SK-N-MC (cell line): ENCODE measurements around the gene GOLPH3.

Experiments
- DNase-seq: peaks from one replicate; pipeline ENCODE4 v3.0.0-alpha.2; 2011; ENCODE audit warnings: low read depth, low spot score
- H3K27ac ChIP-seq: fragments of 200-600 bp; sonication (generic); 2 replicates; pipeline ENCODE4 v1.5.1; 2016; ENCODE audit warnings: mixed run types
- H3K36me3 ChIP-seq: fragments of 200-600 bp; sonication (generic); 2 replicates; pipeline ENCODE4 v1.6.1; 2017; ENCODE audit warnings: antibody characterized with exemption, low read length, mixed read lengths; ENCODE audit not compliant: insufficient read depth
- H3K4me3 ChIP-seq: fragments of 200-600 bp; sonication (generic); 2 replicates; pipeline ENCODE4 v1.5.1; 2016
- H3K9ac ChIP-seq: fragments of 200-600 bp; sonication (generic); 2 replicates; pipeline ENCODE4 v1.8.0; 2017; ENCODE audit warnings: mixed run types, mixed read lengths; ENCODE audit not compliant: insufficient read length
- H3K9me3 ChIP-seq: fragments of 200-600 bp; sonication (generic); 2 replicates; pipeline ENCODE4 v1.6.1; 2017; ENCODE audit warnings: low read depth, mild to moderate bottlenecking, antibody characterized with exemption, low read length, moderate library complexity, mixed read lengths
- EZH2 ChIP-seq: fragments of 200-600 bp; sonication (generic); IDR thresholded peaks from one replicate; pipeline ENCODE4 v1.6.1; 2017; ENCODE audit warnings: antibody characterized with exemption
- FOXP2 ChIP-seq: optimal IDR thresholded peaks from 2 replicates; pipeline ENCODE3; 2011; ENCODE audit warnings: mild to moderate bottlenecking, moderate library complexity; ENCODE audit not compliant: insufficient read depth; ENCODE audit errors: extremely low read length, control extremely low read depth
- POLR2AphosphoS5 ChIP-seq: IDR thresholded peaks from 2 replicates; pipeline ENCODE4 v1.6.1; 2012; ENCODE audit warnings: mild to moderate bottlenecking, low read depth, low read length, borderline replicate concordance

The GOLPH3 gene

DNA sequence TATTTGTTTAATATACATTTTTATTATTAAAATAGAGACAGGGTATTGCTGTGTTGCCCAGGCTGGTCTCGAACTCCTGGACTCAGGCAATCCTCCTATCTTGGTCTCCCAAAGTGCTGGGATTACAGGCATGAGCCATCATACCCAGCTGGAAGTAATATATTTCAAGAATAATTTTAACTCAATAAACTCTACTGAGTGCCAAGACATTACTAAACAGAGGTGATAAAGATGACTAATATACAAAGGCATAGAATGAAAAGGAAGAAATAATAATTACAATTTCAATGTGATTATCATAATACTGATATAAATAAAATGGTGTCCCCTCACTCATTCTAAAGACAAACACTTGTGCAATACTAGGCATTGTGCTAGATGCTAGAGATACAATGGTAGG lies 13.9 kb downstream of the GOLPH3 start:
- Histone ChIP-seq H3K4me3 (no peak overlapping the region), H3K9me3 (no peaks in the 10 kb centered on the region), H3K27ac (no peak overlapping the region), H3K36me3 (peaks cover 15% of the 10 kb centered on the region), H3K9ac (no peak overlapping the region)
- DNase-seq: no peak
- TF ChIP-seq EZH2: no peak
- no peak for TF ChIP-seq POLR2AphosphoS5
- TF ChIP-seq FOXP2: no peak

DNA sequence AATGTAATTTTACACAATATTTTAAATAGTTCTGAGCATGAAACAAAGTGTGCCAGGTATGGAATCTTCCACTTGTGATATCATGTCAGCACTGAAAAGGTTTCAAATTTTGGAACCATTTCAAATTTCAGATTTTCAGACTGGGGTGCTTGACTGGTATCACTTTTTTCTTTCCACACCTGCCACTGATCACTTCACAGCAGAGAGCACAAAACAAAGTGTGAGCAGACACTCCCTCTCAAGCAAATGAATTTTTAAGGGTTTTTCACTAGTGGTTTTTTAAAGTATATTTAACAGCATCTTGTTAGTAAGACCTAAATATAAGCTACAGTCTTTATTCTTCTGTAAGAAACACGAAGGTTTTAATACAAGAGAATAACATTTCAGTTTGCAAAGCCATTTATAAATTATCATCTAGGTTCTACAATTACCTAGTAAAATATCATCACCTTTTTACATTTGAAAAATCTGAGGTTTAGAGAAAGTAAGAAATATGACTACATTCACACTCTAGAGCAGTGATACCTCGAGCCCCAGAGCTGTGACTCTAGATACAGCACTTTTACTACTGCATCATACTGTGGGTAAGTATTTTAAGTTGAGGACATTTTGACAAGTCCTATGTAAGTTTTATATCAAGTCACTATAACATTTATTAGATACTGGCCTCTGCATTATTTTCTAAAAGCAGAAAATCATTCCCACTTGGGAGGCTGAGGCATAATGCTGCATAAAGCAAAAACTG lies 14.6 kb downstream of the GOLPH3 start:
- TF ChIP-seq EZH2 (no peak), FOXP2 (no peak), POLR2AphosphoS5 (no peak)
- DNase-seq: no peak
- Histone ChIP-seq H3K27ac (no peak overlapping the region), H3K4me3 (no peak overlapping the region), H3K9ac (no peak overlapping the region), H3K36me3 (peaks cover 11% of the 10 kb centered on the region), H3K9me3 (no peaks in the 10 kb centered on the region)

GRCh38 chr5:32158679-32158975 lies 15.5 kb downstream of the GOLPH3 start:
- Histone ChIP-seq H3K9ac (no peak overlapping the region), H3K4me3 (no peak overlapping the region), H3K9me3 (no peaks in the 10 kb centered on the region), H3K27ac (no peak overlapping the region), H3K36me3 (peaks cover 11% of the 10 kb centered on the region)
- no peak for DNase-seq
- TF ChIP-seq POLR2AphosphoS5: no peak
- TF ChIP-seq EZH2: no peak
- TF ChIP-seq FOXP2: no peak

GRCh38 chr5:32157078-32157477 lies 17.0 kb downstream of the GOLPH3 start:
- TF ChIP-seq POLR2AphosphoS5: no peak
- TF ChIP-seq FOXP2: no peak
- TF ChIP-seq EZH2: no peak
- Histone ChIP-seq H3K9me3 (no peaks in the 10 kb centered on the region), H3K9ac (no peak overlapping the region), H3K27ac (no peak overlapping the region), H3K4me3 (no peak overlapping the region), H3K36me3 (peaks cover 8% of the 10 kb centered on the region)
- DNase-seq: no peak

GRCh38 chr5:32156635-32157034 lies 17.5 kb downstream of the GOLPH3 start:
- H3K4me3 ChIP-seq: no peak overlapping the region

DNA sequence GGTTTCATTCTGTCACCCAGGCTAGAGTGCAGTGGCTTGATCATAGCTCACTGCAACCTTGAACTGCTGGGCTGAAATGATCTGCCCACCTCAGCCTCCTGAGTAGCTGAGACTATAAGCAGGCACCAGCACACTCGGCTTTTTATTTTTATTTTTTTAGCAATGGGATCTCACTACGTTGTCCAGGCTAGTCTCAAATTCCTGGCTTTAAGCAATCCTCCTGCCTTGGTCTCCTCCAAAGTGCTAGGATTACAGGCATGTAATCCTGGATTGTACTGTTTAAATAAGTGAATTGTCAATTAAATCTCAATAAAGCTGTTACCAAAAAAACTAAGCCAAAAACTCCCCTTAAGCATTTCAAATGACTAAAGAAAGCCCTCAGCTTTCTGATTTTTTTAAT lies 18.9 kb downstream of the GOLPH3 start:
- Histone ChIP-seq H3K4me3 (no peak overlapping the region), H3K36me3 (peaks cover 5% of the 10 kb centered on the region; the same call in 1 of the 2 replicates), H3K27ac (no peak overlapping the region), H3K9me3 (no peaks in the 10 kb centered on the region), H3K9ac (no peak overlapping the region)
- TF ChIP-seq POLR2AphosphoS5: no peak
- no peak for TF ChIP-seq EZH2
- TF ChIP-seq FOXP2: no peak
- no peak for DNase-seq

More at GRCh38 chr5:32156635-32157034, 17.5 kb downstream of the GOLPH3 start:
- no peaks in the 10 kb centered on the region for H3K9me3 ChIP-seq
- no peak overlapping the region for H3K27ac ChIP-seq
- no peak overlapping the region for H3K9ac ChIP-seq
- DNase-seq: no peak
- TF ChIP-seq EZH2 (no peak), POLR2AphosphoS5 (no peak), FOXP2 (no peak)
- peaks cover 8% of the 10 kb centered on the region for H3K36me3 ChIP-seq

- DNase-seq: no peak
- TF ChIP-seq POLR2AphosphoS5 (no peak), FOXP2 (no peak), EZH2 (no peak)
- Histone ChIP-seq H3K36me3 (peaks cover 7% of the 10 kb centered on the region; the same call in 1 of the 2 replicates), H3K9ac (no peak overlapping the region), H3K27ac (peak overlapping the region; percentile 75), H3K9me3 (no peaks in the 10 kb centered on the region), H3K4me3 (no peak overlapping the region; the same call in 1 of the 2 replicates)
These were observed 20.4 kb downstream of the GOLPH3 start for GRCh38 chr5:32153723-32154122.

GRCh38 chr5:32151198-32151597 lies 22.9 kb downstream of the GOLPH3 start:
- H3K27ac ChIP-seq: peak overlapping the region; percentile 60; the same call in 1 of the 2 replicates

DNA sequence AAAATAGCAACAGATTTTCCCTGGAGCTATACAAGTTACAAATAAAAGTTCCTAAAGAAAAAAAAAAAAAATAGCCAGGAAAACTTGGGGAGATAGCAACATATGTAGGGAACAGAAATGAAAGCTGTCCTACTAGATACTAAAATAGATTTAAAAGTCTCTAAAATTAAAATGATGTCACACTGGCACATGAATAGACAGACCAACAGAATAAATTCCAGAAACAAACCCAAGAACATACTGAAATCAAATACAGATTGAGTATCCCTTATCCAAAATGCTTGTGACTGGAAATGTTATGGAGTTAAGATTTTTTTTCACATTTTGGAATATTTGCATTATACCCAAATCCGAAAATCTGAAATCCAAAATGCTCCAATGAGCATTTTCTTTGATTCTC lies 23.8 kb downstream of the GOLPH3 start:
- H3K9ac ChIP-seq: no peak overlapping the region
- peak overlapping the region; percentile 60; the same call in 1 of the 2 replicates for H3K27ac ChIP-seq
- DNase-seq: no peak
- H3K9me3 ChIP-seq: no peaks in the 10 kb centered on the region
- no peak overlapping the region for H3K4me3 ChIP-seq
- peaks cover 11% of the 10 kb centered on the region for H3K36me3 ChIP-seq
- TF ChIP-seq EZH2 (no peak), POLR2AphosphoS5 (no peak), FOXP2 (no peak)

More at GRCh38 chr5:32151198-32151597, 22.9 kb downstream of the GOLPH3 start:
- H3K9me3 ChIP-seq: no peaks in the 10 kb centered on the region
- H3K36me3 ChIP-seq: peaks cover 11% of the 10 kb centered on the region
- no peak for DNase-seq
- no peak overlapping the region for H3K4me3 ChIP-seq
- H3K9ac ChIP-seq: no peak overlapping the region
- TF ChIP-seq EZH2 (no peak), FOXP2 (no peak), POLR2AphosphoS5 (no peak)
